IPS-15b (cell line): ENCODE results near the gene GNAQ.
"Not testable (repeated sequence)": the region's sequence is repeated elsewhere in the genome, so short reads cannot be mapped to it uniquely, and the experiment has no call there.

ENCODE experiments used
- H3K27me3 ChIP-seq: one replicate; pipeline ENCODE4 v1.6.1; 2013; ENCODE audit warnings: low read length; ENCODE audit not compliant: control insufficient read depth, insufficient read depth
- H3K36me3 ChIP-seq: one replicate; pipeline ENCODE4 v1.6.1; 2013; ENCODE audit warnings: low read length; ENCODE audit not compliant: control insufficient read depth, insufficient read depth
- H3K4me1 ChIP-seq: one replicate; pipeline ENCODE4 v1.6.1; 2013; ENCODE audit warnings: mild to moderate bottlenecking, low read length; ENCODE audit not compliant: control insufficient read depth, insufficient read depth
- H3K4me3 ChIP-seq: one replicate; pipeline ENCODE4 v1.5.1; 2013; ENCODE audit warnings: low read depth, low read length
- H3K9ac ChIP-seq: one replicate; pipeline ENCODE4 v1.6.1; 2013; ENCODE audit warnings: low read depth, mild to moderate bottlenecking, low read length
- H3K9me3 ChIP-seq: one replicate; pipeline ENCODE4 v1.6.1; 2013; ENCODE audit warnings: mild to moderate bottlenecking, low read length; ENCODE audit not compliant: control insufficient read depth, insufficient read depth

Gene GNAQ

GRCh38 chr9:77697238-77697984, 334.2 kb downstream of the GNAQ start:
- no peaks in the 10 kb centered on the region for H3K9me3 ChIP-seq
- H3K9ac ChIP-seq, result no peak overlapping the region
- no peak overlapping the region for H3K4me3 ChIP-seq
- no peaks in the 10 kb centered on the region for H3K4me1 ChIP-seq
- H3K36me3 ChIP-seq, result no peaks in the 10 kb centered on the region
- H3K27me3 ChIP-seq, result no peaks in the 10 kb centered on the region

- H3K36me3 ChIP-seq, H3K9ac ChIP-seq, H3K9me3 ChIP-seq, H3K4me3 ChIP-seq, H3K4me1 ChIP-seq, H3K27me3 ChIP-seq: not testable (repeated sequence)
Observed at GRCh38 chr9:77690723-77691122, 340.9 kb downstream of the GNAQ start.

- H3K4me1 ChIP-seq, H3K36me3 ChIP-seq, H3K9ac ChIP-seq, H3K27me3 ChIP-seq, H3K4me3 ChIP-seq, H3K9me3 ChIP-seq: not testable (repeated sequence)
Observed at GRCh38 chr9:77690119-77690518, 341.5 kb downstream of the GNAQ start.

GRCh38 chr9:77687737-77688136, 343.9 kb downstream of the GNAQ start:
- H3K27me3 ChIP-seq, H3K9me3 ChIP-seq, H3K4me1 ChIP-seq, H3K4me3 ChIP-seq, H3K9ac ChIP-seq, H3K36me3 ChIP-seq: not testable (repeated sequence)

- H3K4me1 ChIP-seq, result no peaks in the 10 kb centered on the region
- H3K9me3 ChIP-seq, result no peaks in the 10 kb centered on the region
Observed at GRCh38 chr9:77680581-77680980, 351.0 kb downstream of the GNAQ start.

GRCh38 chr9:77679661-77680368, 351.8 kb downstream of the GNAQ start:
- H3K4me3 ChIP-seq, result no peak overlapping the region
- H3K27me3 ChIP-seq, result no peaks in the 10 kb centered on the region
- no peaks in the 10 kb centered on the region for H3K4me1 ChIP-seq
- no peaks in the 10 kb centered on the region for H3K36me3 ChIP-seq
- H3K9me3 ChIP-seq, result no peaks in the 10 kb centered on the region
- no peak overlapping the region for H3K9ac ChIP-seq

More at GRCh38 chr9:77680581-77680980, 351.0 kb downstream of the GNAQ start:
- no peaks in the 10 kb centered on the region for H3K27me3 ChIP-seq
- H3K4me3 ChIP-seq, result no peak overlapping the region
- no peak overlapping the region for H3K9ac ChIP-seq
- H3K36me3 ChIP-seq, result no peaks in the 10 kb centered on the region

GRCh38 chr9:77679088-77679487, 352.5 kb downstream of the GNAQ start:
- Histone ChIP-seq H3K36me3 (no peaks in the 10 kb centered on the region), H3K9me3 (no peaks in the 10 kb centered on the region), H3K4me3 (no peak overlapping the region), H3K9ac (no peak overlapping the region), H3K4me1 (no peaks in the 10 kb centered on the region), H3K27me3 (no peaks in the 10 kb centered on the region)

GRCh38 chr9:77677957-77678535, 353.6 kb downstream of the GNAQ start:
- H3K9ac ChIP-seq, result no peak overlapping the region
- no peaks in the 10 kb centered on the region for H3K9me3 ChIP-seq
- H3K36me3 ChIP-seq, result no peaks in the 10 kb centered on the region
- H3K4me3 ChIP-seq, result no peak overlapping the region
- no peaks in the 10 kb centered on the region for H3K4me1 ChIP-seq
- no peaks in the 10 kb centered on the region for H3K27me3 ChIP-seq

GRCh38 chr9:77677397-77677796, 354.2 kb downstream of the GNAQ start:
- Histone ChIP-seq H3K9me3 (no peaks in the 10 kb centered on the region), H3K36me3 (no peaks in the 10 kb centered on the region), H3K9ac (no peak overlapping the region), H3K4me1 (no peaks in the 10 kb centered on the region), H3K27me3 (no peaks in the 10 kb centered on the region), H3K4me3 (no peak overlapping the region)

GRCh38 chr9:77673941-77674791, 357.4 kb downstream of the GNAQ start:
- Histone ChIP-seq H3K27me3 (no peaks in the 10 kb centered on the region), H3K9ac (no peak overlapping the region), H3K9me3 (no peaks in the 10 kb centered on the region), H3K4me1 (no peaks in the 10 kb centered on the region), H3K36me3 (no peaks in the 10 kb centered on the region), H3K4me3 (no peak overlapping the region)

- Histone ChIP-seq H3K27me3 (no peaks in the 10 kb centered on the region), H3K9ac (no peak overlapping the region), H3K4me3 (no peak overlapping the region), H3K36me3 (no peaks in the 10 kb centered on the region), H3K9me3 (no peaks in the 10 kb centered on the region), H3K4me1 (no peaks in the 10 kb centered on the region)
Observed at GRCh38 chr9:77672183-77672582, 359.4 kb downstream of the GNAQ start.
